ENCODE results near the gene STAT1.

- TF ChIP-seq, protein P1, sequence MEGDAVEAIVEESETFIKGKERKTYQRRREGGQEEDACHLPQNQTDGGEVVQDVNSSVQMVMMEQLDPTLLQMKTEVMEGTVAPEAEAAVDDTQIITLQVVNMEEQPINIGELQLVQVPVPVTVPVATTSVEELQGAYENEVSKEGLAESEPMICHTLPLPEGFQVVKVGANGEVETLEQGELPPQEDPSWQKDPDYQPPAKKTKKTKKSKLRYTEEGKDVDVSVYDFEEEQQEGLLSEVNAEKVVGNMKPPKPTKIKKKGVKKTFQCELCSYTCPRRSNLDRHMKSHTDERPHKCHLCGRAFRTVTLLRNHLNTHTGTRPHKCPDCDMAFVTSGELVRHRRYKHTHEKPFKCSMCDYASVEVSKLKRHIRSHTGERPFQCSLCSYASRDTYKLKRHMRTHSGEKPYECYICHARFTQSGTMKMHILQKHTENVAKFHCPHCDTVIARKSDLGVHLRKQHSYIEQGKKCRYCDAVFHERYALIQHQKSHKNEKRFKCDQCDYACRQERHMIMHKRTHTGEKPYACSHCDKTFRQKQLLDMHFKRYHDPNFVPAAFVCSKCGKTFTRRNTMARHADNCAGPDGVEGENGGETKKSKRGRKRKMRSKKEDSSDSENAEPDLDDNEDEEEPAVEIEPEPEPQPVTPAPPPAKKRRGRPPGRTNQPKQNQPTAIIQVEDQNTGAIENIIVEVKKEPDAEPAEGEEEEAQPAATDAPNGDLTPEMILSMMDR (IDR thresholded peaks at IDR 0.05): no peak
- TF ChIP-seq EZH2 (IDR thresholded peaks at IDR 0.05): no peak
- no peak for TF ChIP-seq EZH2phosphoT487 (IDR thresholded peaks at IDR 0.05)
Measured at GRCh38 chr2:190947141-190947540, 66.8 kb downstream of the STAT1 start.

All from neural progenitor cell (in vitro differentiated cells).